Fibroblast of lung (primary cell): ENCODE data around the gene TM9SF1. TPM values are rescaled to one million over a fixed set of nuclear protein-coding genes. Genes with fewer than 3 reads are reported as not detected.

ENCODE experiments used
- DNase-seq, 2 donors: peaks; one replicate each; pipeline versions ENCODE4 v3.0.0 to v3.0.0-alpha.2; 2010; ENCODE audit warnings: low read depth in 2 of 2
- H2AFZ ChIP-seq: 2 replicates; pipeline ENCODE4 v1.5.1; 2012; ENCODE audit warnings: low read length, control low read depth, inconsistent platforms
- H3K27ac ChIP-seq: 2 replicates; pipeline ENCODE4 v1.5.1; 2011; ENCODE audit warnings: low read length, control low read depth; ENCODE audit not compliant: insufficient read depth
- H3K27me3 ChIP-seq: 2 replicates; pipeline ENCODE4 v1.5.1; 2011; ENCODE audit warnings: mild to moderate bottlenecking, low read length; ENCODE audit not compliant: control insufficient read depth, insufficient read depth
- H3K36me3 ChIP-seq: 2 replicates; pipeline ENCODE4 v1.5.1; 2011; ENCODE audit warnings: low read length; ENCODE audit not compliant: control insufficient read depth, insufficient read depth
- H3K4me1 ChIP-seq: 2 replicates; pipeline ENCODE4 v1.5.1; 2011; ENCODE audit warnings: low read length; ENCODE audit not compliant: control insufficient read depth, insufficient read depth; ENCODE audit errors: extremely low read depth
- H3K4me2 ChIP-seq: 2 replicates; pipeline ENCODE4 v1.5.1; 2011; ENCODE audit warnings: low read length, control low read depth; ENCODE audit not compliant: insufficient read depth; ENCODE audit errors: extremely low read depth
- H3K4me3 ChIP-seq, 4 experiments: fragments of 200-600 bp in 1 of 4; sonication (generic) in 1 of 4; replicated peaks in 1 of 4; 2 replicates each; pipeline ENCODE4 v1.5.1; 2011 to 2016; ENCODE audit warnings: low read length in 4 of 4, low read depth in 3 of 4, mild to moderate bottlenecking in 3 of 4, control low read depth in 2 of 4, inconsistent platforms in 1 of 4, mixed read lengths in 1 of 4; ENCODE audit not compliant: insufficient read depth in 1 of 4; ENCODE audit errors: control extremely low read depth in 1 of 4
- H3K79me2 ChIP-seq: 2 replicates; pipeline ENCODE4 v1.5.1; 2012; ENCODE audit warnings: mild to moderate bottlenecking, low read length, inconsistent platforms; ENCODE audit not compliant: control insufficient read depth, insufficient read depth
- H3K9ac ChIP-seq: 2 replicates; pipeline ENCODE4 v1.5.1; 2011; ENCODE audit warnings: mild to moderate bottlenecking, low read length, control low read depth; ENCODE audit not compliant: insufficient read depth
- H3K9me3 ChIP-seq: 2 replicates; pipeline ENCODE4 v1.5.1; 2012; ENCODE audit warnings: low read depth, low read length; ENCODE audit not compliant: control insufficient read depth, insufficient read depth
- H4K20me1 ChIP-seq: 2 replicates; pipeline ENCODE4 v1.5.1; 2011; ENCODE audit warnings: low read length; ENCODE audit not compliant: control insufficient read depth, insufficient read depth; ENCODE audit errors: extremely low read depth
- CTCF ChIP-seq, 2 donors: IDR thresholded peaks in 1 of 2; conservative IDR thresholded peaks in 1 of 2; 1 replicate in 1 of 2; 2 replicates in 1 of 2; pipeline ENCODE4 v1.5.1; 2011 to 2012; ENCODE audit warnings: low read length in 2 of 2, control low read depth in 1 of 2, inconsistent platforms in 1 of 2, low read depth in 1 of 2, mild to moderate bottlenecking in 1 of 2
- EZH2 ChIP-seq: IDR thresholded peaks from 2 replicates; pipeline ENCODE4 v1.5.1; 2012; ENCODE audit warnings: low read length, control low read depth, mild to moderate bottlenecking; ENCODE audit errors: missing control alignments
- polyA plus RNA-seq, 2 donors: library from polyadenylated mRNA; depleted of rRNA in 1 of 2; stranded (reverse) in 1 of 2; unstranded in 1 of 2; fragments of >200 nt; gene quantifications; 2 replicates each; pipeline ENCODE4 v1.2.1, GENCODE V29; 2011 to 2012; ENCODE audit warnings: missing spikeins in 1 of 2
- total RNA-seq: library from RNA; depleted of rRNA; stranded (reverse); fragments of >200 nt; gene quantifications from 2 replicates; pipeline ENCODE4 v1.2.1, GENCODE V29; 2014

The TM9SF1 gene
- total and polyA plus RNA-seq, 2 donors (not counting 1 experiment from before 2014, with no cell fraction given): 61.6 to 65.1 TPM

- Histone ChIP-seq H3K9ac (no peak overlapping the region), H3K27me3 (no peaks in the 10 kb centered on the region), H4K20me1 (no peaks in the 10 kb centered on the region), H2AFZ (no peak overlapping the region), H3K9me3 (no peaks in the 10 kb centered on the region), H3K4me2 (no peak overlapping the region), H3K4me3 (no peak overlapping the region), H3K4me1 (no peaks in the 10 kb centered on the region), H3K27ac (no peak overlapping the region), H3K79me2 (peaks cover 18% of the 10 kb centered on the region), H3K36me3 (peaks cover 24% of the 10 kb centered on the region)
- no peak for DNase-seq
- TF ChIP-seq EZH2 (no peak), CTCF (conservative IDR thresholded peaks at IDR 0.05 in 1 of 2, IDR thresholded peaks at IDR 0.05 in 1 of 2; ENCODE audit: low read depth in 1 of 2, low read length in 2 of 2) (no peak)
Measured at GRCh38 chr14:24150993-24151392, 44.2 kb downstream of the TM9SF1 start.

- Histone ChIP-seq H3K4me2 (no peak overlapping the region), H3K4me3 (no peak overlapping the region), H3K27ac (no peak overlapping the region), H3K79me2 (peaks cover 22% of the 10 kb centered on the region), H3K27me3 (no peaks in the 10 kb centered on the region), H2AFZ (no peak overlapping the region), H3K4me1 (no peaks in the 10 kb centered on the region), H4K20me1 (no peaks in the 10 kb centered on the region), H3K9me3 (no peaks in the 10 kb centered on the region), H3K36me3 (peaks cover 23% of the 10 kb centered on the region), H3K9ac (no peak overlapping the region)
- no peak for DNase-seq
- TF ChIP-seq CTCF (conservative IDR thresholded peaks at IDR 0.05 in 1 of 2, IDR thresholded peaks at IDR 0.05 in 1 of 2; ENCODE audit: low read depth in 1 of 2, low read length in 2 of 2) (no peak), EZH2 (no peak)
Measured at GRCh38 chr14:24150567-24150966, 44.7 kb downstream of the TM9SF1 start.

GRCh38 chr14:24150061-24150460 lies 45.2 kb downstream of the TM9SF1 start:
- H3K36me3 ChIP-seq: peaks cover 20% of the 10 kb centered on the region
- H3K27ac ChIP-seq: no peak overlapping the region
- no peak overlapping the region for H2AFZ ChIP-seq
- no peak overlapping the region for H3K4me2 ChIP-seq
- H3K27me3 ChIP-seq: no peaks in the 10 kb centered on the region
- no peaks in the 10 kb centered on the region for H3K9me3 ChIP-seq
- no peak overlapping the region for H3K4me3 ChIP-seq
- DNase-seq: no peak
- H3K4me1 ChIP-seq: peaks cover 5% of the 10 kb centered on the region
- no peak overlapping the region for H3K9ac ChIP-seq
- H3K79me2 ChIP-seq: peaks cover 26% of the 10 kb centered on the region
- H4K20me1 ChIP-seq: no peaks in the 10 kb centered on the region
- TF ChIP-seq CTCF (conservative IDR thresholded peaks at IDR 0.05 in 1 of 2, IDR thresholded peaks at IDR 0.05 in 1 of 2; ENCODE audit: low read depth in 1 of 2, low read length in 2 of 2) (no peak), EZH2 (no peak)
